ENCODE measurements around the gene SEC16A.
"Not testable (repeated sequence)": the region's sequence is repeated elsewhere in the genome, so short reads cannot be mapped to it uniquely, and the experiment has no call there.

The SEC16A gene

DNA sequence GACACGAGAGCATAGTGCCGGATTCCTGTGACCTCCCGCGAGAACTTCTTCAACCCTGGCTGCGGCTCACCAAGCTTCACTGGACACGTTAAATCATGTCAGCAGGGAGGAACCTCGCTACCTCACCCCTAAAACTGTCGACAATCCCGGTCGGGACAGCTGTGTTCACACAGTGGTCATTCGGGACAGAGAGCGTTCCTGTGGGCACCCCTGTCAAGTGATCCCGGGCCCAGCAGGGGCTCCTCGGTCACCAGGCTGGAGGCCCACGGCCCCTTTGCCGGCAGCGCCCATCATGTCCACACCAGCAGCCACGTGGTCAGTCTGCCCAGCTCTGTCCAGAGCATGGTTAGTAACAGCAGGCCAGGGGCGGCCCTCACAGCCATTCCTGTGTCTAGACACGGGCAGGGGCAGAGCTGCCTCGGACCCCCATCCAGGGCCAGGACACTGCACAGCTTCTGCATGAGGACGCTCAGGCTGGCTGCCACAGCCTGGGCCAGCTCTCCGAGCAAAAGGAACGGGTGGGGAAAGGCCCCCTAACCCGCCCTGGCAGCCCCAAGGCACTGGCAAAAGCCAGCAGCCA, 46.7 kb downstream of the SEC16A start:
- no peak for DNase-seq

GRCh38 chr9:136434580-136435169, 48.2 kb downstream of the SEC16A start:
- DNase-seq = no peak

GRCh38 chr9:136433849-136434579, 48.8 kb downstream of the SEC16A start:
- DNase-seq = no peak

DNA sequence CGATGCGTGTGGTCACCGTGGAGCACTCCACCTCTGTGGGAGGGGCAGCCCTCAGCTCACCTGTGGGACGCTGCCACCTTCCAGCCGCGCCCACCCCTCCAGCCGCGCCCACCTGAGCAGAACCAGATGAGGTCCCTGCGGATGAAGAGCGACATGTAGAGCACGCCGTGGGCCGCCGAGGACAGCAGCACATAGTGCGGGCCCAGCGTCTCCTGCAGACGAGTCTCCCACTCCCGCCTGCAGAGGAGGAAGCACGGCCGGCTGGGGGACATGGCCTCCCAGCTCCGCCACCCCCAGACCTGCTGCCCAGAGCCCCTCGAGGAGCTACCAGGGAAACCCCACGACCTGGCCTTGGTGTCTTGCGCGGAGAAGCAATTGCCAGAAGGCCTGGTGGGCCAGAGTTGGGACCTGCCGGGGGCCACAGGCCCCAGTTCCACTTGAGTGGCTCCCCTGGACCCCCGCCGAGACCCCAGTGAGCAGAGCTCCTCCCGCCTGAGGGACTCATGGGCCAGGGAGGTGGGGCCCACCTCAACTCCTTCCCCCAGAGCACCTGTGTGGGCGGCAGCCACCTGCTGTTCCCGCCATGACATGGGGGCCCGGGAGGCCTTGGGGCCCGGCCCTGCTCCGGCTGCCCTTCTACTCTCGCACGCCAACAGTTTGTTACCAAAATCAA, 49.7 kb downstream of the SEC16A start:
- no peak for DNase-seq

DNA sequence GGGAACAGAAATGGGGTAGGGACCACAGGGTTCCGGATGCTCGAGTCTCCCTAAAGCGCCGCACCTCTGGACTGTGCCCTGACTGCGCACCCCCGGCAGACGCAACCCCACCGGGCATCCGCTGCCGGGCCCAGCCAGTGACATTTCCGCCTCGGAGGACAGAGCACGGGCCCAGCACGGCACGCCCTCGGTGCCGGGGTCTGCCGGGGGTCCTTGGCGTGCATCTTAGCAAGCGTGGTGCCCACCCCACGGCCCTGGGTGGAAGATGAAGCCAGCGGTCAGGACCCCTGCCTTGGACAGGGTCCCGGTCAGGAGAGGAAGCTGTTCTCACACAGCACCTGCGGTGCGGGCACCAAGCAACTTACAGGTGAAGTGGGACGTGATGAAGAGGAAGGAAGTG, 50.2 kb downstream of the SEC16A start:
- no peak for DNase-seq

- no peak for DNase-seq
These were observed 51.0 kb downstream of the SEC16A start for GRCh38 chr9:136431782-136432350.

DNA sequence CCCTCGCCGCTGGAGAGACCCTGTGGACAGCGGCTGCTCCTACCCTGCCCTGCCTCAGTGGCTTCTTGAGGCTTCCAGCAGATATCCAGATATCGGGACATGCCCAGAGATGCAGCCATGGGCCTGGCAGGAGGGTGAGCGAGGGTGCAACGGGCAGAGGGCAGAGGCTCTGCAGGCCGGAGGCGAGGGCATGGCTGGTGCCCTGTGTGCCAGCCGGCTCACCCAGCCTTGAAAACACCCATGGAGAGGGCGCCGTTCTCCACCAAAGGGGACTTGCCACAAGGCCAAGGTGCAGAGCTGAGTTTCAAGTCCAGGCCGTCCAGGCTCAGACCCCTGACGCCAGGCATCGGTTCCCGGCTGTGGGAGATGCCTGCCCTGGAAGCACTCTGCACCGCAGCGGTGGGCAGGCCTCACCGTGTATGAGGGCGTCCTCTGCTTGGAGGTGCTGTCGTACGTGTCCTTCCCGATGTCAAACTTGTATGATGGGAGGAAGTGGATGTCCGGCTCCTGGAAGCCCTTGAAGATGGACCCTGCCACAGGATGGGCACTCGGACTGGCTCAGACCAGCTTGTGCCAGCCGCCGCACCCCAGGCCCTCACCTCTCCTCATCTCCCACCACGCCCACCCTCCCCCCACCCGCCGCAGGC, 52.1 kb downstream of the SEC16A start:
- DNase-seq = no peak

- no peak for DNase-seq
These were observed 53.0 kb downstream of the SEC16A start for GRCh38 chr9:136429683-136430491.

- no peak for DNase-seq
These were observed 53.7 kb downstream of the SEC16A start for GRCh38 chr9:136429075-136429628.

DNA sequence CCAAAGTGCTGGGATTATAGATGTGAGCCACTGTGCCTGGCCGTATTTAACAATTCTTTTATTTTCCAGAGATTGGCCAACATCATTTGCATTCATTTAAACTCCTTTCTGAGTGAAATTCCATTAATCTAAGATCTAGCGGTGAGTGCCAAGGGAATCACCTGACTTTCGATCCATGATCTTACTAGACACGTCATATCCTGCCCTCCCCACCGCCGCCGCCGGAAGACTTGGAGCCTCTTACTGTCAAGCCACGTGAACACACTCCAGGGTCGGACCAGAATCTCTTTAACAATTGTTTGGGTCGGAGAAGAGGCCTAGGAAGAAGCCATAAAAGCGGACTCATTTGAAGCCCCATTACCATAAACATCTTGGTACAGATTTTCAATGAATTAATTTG, 56.1 kb downstream of the SEC16A start:
- no peak for DNase-seq

DNA sequence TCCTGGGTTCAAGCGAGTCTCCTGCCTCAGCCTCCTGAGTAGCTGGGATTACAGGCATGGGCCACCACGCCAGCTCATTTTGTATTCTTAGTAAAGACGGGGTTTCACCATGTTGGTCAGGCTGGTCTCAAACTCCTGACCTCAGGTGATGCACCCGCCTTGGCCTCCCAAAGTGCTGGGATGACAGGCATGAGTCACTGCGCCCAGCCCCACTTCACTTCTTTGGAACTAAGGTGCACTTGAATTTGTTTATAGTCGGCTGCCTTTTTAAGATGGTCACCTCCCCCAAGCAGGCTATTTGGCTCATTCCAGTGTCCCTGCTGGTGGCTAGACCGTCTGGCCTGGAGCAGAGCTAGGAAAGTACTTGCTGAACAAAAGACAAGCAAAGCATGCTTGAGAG, 57.5 kb downstream of the SEC16A start:
- DNase-seq = not testable (repeated sequence)

- DNase-seq = no peak
These were observed 58.0 kb downstream of the SEC16A start for GRCh38 chr9:136424750-136425362.

DNA sequence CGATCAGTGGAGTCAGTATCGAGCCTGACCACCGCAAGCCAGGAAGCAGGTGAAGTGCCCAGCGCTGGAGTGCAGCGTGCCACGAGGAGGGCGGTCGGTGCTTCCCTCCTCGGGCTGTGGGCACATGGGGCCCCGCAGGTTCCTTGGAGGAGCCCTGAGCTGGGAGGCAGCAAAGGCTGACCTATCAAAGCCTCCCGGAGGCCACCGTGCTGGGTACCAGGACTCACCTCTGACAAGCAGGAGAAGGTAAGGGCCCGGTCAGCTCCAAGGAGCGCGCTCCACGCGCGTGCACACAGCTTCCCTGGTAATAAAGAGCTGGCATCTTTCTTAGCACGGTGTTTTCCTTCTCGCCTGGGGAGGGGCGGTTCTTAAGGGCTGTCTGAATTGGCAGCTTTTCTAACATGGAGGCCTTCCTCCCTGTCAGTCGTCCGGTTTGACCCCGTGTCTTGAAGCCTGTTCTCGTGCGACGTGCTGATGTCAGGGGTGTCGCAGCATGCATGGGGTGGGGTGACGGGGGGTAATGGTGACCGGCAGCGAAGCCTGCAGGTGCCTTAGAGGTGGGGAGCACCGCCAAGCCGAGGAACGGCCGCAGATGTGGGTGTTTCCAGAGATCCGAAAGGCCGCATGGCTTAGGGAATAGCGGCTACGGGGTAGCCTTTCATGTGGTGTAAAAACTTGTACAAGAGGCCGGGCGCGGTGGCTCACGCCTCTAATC, 59.3 kb downstream of the SEC16A start:
- no peak for DNase-seq

DNA sequence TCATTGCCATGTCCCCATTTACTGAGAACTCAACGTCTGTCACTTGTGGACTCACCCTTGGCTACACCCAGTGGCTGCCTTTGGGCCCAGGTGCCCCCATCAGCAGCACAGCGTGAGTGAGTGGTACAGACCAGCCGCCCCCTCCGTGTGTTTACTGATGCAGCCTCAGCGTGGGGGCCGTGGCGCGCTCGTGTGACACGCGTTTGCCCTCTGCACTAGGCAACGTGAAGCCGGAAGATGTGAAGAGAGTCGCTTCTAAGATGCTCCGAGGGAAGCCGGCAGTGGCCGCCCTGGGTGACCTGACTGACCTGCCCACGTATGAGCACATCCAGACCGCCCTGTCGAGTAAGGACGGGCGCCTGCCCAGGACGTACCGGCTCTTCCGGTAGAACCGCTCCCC, 60.0 kb downstream of the SEC16A start:
- DNase-seq = no peak

DNA sequence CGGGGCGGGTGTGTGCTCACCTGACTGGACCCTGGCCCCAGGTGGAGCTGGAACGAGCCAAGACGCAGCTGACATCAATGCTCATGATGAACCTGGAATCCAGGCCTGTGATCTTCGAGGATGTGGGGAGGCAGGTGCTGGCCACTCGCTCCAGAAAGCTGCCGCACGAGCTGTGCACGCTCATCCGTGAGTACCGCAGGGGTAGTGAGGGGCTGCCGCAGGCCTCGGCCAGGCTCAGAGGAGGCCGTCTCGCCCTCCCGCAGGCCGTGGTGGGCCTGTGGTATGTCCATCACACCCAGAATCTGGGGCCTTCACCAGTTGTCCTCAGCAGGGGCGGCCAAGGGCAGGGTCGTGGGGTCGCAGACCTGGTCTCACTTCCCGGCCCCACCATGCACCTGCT, 61.0 kb downstream of the SEC16A start:
- no peak for DNase-seq

DNA sequence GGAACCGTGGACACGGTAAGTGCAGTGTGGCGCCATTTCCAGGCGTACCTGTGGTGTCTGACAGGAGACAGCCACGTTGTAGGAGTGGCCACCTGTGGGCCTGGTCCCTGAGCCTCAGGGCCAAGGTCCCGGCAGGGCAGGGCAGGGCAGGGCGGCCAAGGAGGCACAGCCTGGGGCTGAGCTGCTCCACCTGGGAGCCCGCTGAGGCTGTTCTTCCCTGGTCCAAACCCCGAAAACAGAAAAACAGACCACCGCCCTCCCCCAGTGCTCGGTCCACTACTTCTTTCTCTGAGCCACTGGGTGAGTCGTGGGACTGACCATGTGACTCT, 63.8 kb downstream of the SEC16A start:
- no peak for DNase-seq

GRCh38 chr9:136418182-136419091, 64.4 kb downstream of the SEC16A start:
- DNase-seq = no peak

DNA sequence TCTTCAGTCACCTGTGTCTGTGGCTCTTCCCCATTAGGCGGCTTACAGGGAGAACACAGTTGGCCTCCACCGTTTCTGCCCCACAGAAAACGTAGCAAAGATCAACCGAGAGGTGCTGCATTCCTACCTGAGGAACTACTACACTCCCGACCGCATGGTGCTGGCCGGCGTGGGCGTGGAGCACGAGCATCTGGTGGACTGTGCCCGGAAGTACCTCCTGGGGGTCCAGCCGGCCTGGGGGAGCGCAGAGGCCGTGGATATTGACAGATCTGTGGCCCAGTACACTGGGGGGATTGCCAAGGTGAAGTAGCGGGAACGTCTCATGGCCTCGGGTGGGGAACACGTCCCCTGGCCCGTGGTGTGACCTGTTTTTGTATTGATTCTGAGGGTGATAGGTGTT, 65.9 kb downstream of the SEC16A start:
- no peak for DNase-seq

GRCh38 chr9:136416427-136416826, 66.4 kb downstream of the SEC16A start:
- DNase-seq = no peak

DNA sequence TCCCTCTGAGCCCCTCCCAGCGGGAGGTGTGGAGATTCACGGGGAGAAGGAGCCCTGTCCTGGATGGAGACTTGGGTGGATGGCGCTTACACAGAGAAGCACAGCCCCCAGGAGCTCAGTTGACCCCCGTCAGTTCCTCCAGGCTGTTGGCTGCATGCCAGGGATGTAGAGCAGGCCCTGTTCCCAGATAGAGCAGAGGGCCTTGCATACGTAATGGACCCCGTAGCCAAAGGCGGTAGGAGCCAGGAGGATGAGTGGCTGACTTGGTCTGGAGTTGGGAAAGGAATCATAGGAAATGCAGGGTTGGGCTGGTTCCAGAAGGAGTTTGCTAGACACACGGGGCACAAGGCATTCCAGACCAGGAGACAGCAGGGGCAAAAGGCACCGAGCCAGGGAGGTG, 69.9 kb downstream of the SEC16A start:
- no peak for DNase-seq
